ENCODE results near the gene MXI1.
"Not testable (repeated sequence)": the region's sequence is repeated elsewhere in the genome, so short reads cannot be mapped to it uniquely, and the experiment has no call there.

Gene MXI1

DNA sequence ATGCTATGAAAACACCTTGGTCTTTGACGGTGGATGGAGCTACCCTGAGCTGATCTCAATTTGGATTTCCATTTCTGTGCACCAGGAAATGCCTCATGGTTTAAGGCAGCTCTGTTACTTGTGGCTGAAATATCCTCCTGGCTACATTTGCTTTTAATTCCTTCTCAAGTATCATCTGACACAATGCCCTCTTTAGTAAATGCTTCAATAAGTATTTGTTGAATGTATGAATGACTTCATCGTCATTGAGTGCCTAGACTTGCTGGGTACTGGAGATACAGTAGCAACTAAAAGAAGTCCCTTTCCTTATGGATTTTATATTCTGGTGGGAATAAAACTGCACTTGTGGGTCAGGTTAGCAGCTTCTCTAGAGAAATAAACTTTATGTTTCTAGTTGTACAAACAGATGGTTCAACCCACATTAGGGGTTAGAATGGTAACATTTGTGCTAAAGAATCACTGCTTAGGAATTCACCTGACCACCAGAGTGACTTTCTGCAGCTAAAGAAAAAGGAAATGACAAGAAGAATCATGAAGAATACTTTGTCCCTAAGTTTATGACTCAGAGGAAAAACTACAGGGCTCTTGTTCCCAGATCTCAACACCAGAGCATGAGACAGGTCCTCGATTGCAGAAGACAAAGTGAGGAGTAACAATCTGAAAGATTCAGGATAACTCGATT is 119.1 kb downstream of the MXI1 start:
- Histone ChIP-seq H3K27me3 (ENCODE audit: low read depth, low read length) (no peaks in the 10 kb centered on the region), H3K27ac (ENCODE audit: low read length) (no peak overlapping the region), H3K4me3 (ENCODE audit: low read depth in 1 of 2, low read length in 2 of 2) (no peak overlapping the region), H3K36me3 (ENCODE audit: control insufficient read depth in 1 of 2, insufficient read depth in 2 of 2, low read length in 2 of 2) (no peaks in the 10 kb centered on the region), H3K9me3 (ENCODE audit: control insufficient read depth in 1 of 2, low read length in 2 of 2) (peaks cover 0 to 22% of the 10 kb centered on the region in 2 donors), H3K4me1 (ENCODE audit: control insufficient read depth in 1 of 2, insufficient read depth in 2 of 2, low read length in 2 of 2) (no peaks in the 10 kb centered on the region)

DNA sequence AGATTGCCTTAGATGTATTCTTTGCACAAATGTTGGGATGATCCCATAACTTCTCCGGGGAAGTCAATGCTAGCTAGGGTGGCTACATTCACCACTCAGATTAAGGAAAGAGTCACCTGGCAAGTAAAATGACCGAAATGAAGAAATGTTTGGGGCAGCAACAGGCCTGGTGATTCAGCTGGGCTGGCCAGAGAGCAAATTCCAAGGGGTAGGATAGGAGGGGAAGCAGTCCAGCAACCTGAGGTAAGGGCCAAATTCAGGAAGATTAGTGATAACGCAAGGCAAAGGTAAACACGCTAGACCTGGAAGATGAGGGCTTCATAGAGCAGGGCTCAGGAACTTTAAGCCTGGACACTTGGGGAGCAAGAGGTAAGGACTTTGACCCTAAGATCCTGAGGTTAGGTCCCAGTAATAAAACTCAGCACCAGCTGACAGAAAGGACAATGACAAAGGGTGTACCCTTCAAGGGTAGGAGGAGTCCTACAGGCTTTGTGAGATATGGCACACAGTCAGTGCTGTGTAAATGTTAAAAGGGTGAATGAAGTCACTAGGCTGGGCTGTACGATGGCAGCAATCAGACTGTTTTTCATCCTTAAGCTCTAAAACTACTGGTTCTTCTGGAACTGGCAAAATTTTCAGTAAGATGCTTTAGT is 120.0 kb downstream of the MXI1 start:
- H3K27me3 ChIP-seq (ENCODE audit: low read depth, low read length) = no peaks in the 10 kb centered on the region
- no peaks in the 10 kb centered on the region for H3K4me1 ChIP-seq (ENCODE audit: control insufficient read depth in 1 of 2, insufficient read depth in 2 of 2, low read length in 2 of 2)
- no peaks in the 10 kb centered on the region for H3K36me3 ChIP-seq (ENCODE audit: control insufficient read depth in 1 of 2, insufficient read depth in 2 of 2, low read length in 2 of 2)
- H3K4me3 ChIP-seq (ENCODE audit: low read depth in 1 of 2, low read length in 2 of 2) = no peak overlapping the region
- peaks cover 0 to 18% of the 10 kb centered on the region in 2 donors for H3K9me3 ChIP-seq (ENCODE audit: control insufficient read depth in 1 of 2, low read length in 2 of 2)
- H3K27ac ChIP-seq (ENCODE audit: low read length) = no peak overlapping the region

GRCh38 chr10:110330675-110331074 is 123.3 kb downstream of the MXI1 start:
- Histone ChIP-seq H3K27me3 (ENCODE audit: low read depth, low read length) (no peaks in the 10 kb centered on the region), H3K4me3 (ENCODE audit: low read depth in 1 of 2, low read length in 2 of 2) (no peak overlapping the region), H3K27ac (ENCODE audit: low read length) (no peak overlapping the region), H3K9me3 (ENCODE audit: control insufficient read depth in 1 of 2, low read length in 2 of 2) (peaks cover 0 to 18% of the 10 kb centered on the region in 2 donors), H3K4me1 (ENCODE audit: control insufficient read depth in 1 of 2, insufficient read depth in 2 of 2, low read length in 2 of 2) (peaks cover 2 to 4% of the 10 kb centered on the region in 2 donors), H3K36me3 (ENCODE audit: control insufficient read depth in 1 of 2, insufficient read depth in 2 of 2, low read length in 2 of 2) (no peaks in the 10 kb centered on the region)

DNA sequence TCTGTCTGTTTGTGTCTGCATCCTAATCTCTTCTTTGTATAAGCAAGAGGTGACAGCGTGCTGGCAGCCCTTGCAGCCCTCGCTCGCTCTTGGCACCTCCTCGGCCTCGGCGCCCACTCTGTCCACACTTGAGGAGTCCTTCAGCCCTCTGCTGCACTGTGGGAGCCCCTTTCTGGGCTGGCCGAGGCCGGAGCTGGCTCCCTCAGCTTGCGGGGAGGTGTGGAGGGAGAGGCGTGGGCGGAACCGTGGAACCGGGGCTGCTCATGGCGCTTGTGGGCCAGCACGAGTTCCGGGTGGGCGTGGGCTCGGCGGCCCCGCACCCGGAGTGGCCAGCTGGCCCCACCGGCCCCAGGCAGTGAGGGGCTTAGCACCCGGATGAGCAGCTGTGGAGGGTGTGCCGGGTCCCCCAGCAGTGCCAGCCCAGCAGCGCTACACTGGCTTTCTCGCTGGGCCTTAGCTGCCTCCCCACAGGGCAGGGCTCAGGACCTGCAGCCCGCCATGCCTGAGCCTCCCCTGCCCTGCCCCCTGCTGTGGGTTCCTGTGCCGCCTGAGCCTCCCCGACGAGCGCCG is 123.9 kb downstream of the MXI1 start:
- H3K4me1 ChIP-seq (ENCODE audit: control insufficient read depth in 1 of 2, insufficient read depth in 2 of 2, low read length in 2 of 2); H3K27ac ChIP-seq (ENCODE audit: low read length); H3K4me3 ChIP-seq (ENCODE audit: low read depth in 1 of 2, low read length in 2 of 2); H3K36me3 ChIP-seq (ENCODE audit: control insufficient read depth in 1 of 2, insufficient read depth in 2 of 2, low read length in 2 of 2); H3K27me3 ChIP-seq (ENCODE audit: low read depth, low read length): not testable (repeated sequence)
- peaks cover 0 to 18% of the 10 kb centered on the region in 2 donors for H3K9me3 ChIP-seq (ENCODE audit: control insufficient read depth in 1 of 2, low read length in 2 of 2)

DNA sequence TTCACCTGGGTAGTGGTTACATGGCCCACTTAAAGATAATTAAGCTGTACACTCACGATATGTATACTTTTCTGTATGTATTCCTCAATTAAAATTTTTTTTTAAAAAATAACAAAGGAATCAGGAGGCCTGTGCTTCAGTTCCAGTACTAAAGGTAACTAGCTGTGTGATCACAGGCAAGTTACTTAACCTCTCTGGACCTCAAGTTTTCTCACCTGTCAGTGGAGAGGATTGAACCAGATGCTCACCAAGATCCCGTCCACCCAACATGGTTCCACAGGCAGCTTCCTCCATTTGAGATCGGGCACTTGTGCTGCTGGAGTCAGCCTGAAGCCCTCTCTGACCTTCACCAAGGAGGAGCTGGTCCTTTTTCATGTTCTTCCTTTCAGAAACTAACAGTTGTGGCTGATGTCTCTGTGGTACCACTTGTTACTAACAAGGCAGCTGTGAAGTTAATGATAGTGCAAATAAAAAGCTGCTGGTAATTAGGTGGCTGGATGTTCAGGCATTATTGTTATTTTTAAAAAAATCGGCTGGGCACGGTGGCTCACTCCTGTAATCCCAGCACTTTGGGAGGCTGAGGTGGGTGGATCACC is 126.8 kb downstream of the MXI1 start:
- Histone ChIP-seq H3K27ac (ENCODE audit: low read length) (no peak overlapping the region), H3K4me3 (ENCODE audit: low read depth in 1 of 2, low read length in 2 of 2) (no peak overlapping the region), H3K36me3 (ENCODE audit: control insufficient read depth in 1 of 2, insufficient read depth in 2 of 2, low read length in 2 of 2) (no peaks in the 10 kb centered on the region), H3K4me1 (ENCODE audit: control insufficient read depth in 1 of 2, insufficient read depth in 2 of 2, low read length in 2 of 2) (peaks cover 3 to 14% of the 10 kb centered on the region in 2 donors), H3K9me3 (ENCODE audit: control insufficient read depth in 1 of 2, low read length in 2 of 2) (peaks cover 0 to 18% of the 10 kb centered on the region in 2 donors), H3K27me3 (ENCODE audit: low read depth, low read length) (no peaks in the 10 kb centered on the region)

- no peaks in the 10 kb centered on the region for H3K27me3 ChIP-seq (ENCODE audit: low read depth, low read length)
- H3K36me3 ChIP-seq (ENCODE audit: control insufficient read depth in 1 of 2, insufficient read depth in 2 of 2, low read length in 2 of 2) = no peaks in the 10 kb centered on the region
- no peak overlapping the region for H3K4me3 ChIP-seq (ENCODE audit: low read depth in 1 of 2, low read length in 2 of 2)
- H3K27ac ChIP-seq (ENCODE audit: low read length) = no peak overlapping the region
- H3K9me3 ChIP-seq (ENCODE audit: control insufficient read depth in 1 of 2, low read length in 2 of 2) = peaks cover 0 to 10% of the 10 kb centered on the region in 2 donors
- H3K4me1 ChIP-seq (ENCODE audit: control insufficient read depth in 1 of 2, insufficient read depth in 2 of 2, low read length in 2 of 2) = peaks cover 3 to 14% of the 10 kb centered on the region in 2 donors
Observed at GRCh38 chr10:110335314-110336064, 128.1 kb downstream of the MXI1 start.

DNA sequence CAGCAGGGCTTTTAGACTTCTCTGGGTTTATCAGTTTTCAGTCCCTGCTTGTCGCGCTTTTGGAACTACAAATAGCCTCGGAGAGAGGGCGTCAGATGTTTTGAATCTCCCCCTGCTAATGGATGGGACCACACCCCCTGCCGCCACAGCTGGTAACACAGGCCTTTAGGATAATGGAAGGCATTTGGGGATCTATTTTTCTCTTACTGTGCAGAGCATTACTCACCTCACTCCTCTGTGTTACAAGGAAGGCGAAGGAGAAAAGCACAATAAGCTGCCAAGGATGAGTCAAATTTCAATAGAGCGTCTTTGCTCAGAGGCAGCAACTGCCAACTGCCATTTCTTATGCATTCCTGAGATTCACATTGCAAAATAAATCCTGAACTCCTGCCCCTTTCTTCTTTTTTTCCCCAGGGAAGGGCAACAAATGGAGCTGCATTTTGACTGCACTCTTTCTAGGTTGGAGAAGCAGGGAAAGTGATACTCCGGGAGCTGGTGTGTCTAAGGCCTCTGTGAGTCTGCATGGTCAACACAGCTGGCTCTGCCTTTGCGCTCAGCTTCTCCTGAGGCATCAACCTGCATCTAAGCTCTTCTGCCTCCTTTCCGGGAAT is 128.8 kb downstream of the MXI1 start:
- Histone ChIP-seq H3K27me3 (ENCODE audit: low read depth, low read length) (no peaks in the 10 kb centered on the region), H3K36me3 (ENCODE audit: control insufficient read depth in 1 of 2, insufficient read depth in 2 of 2, low read length in 2 of 2) (no peaks in the 10 kb centered on the region), H3K27ac (ENCODE audit: low read length) (no peak overlapping the region), H3K9me3 (ENCODE audit: control insufficient read depth in 1 of 2, low read length in 2 of 2) (peaks cover 0 to 5% of the 10 kb centered on the region in 2 donors), H3K4me3 (ENCODE audit: low read depth in 1 of 2, low read length in 2 of 2) (no peak overlapping the region), H3K4me1 (ENCODE audit: control insufficient read depth in 1 of 2, insufficient read depth in 2 of 2, low read length in 2 of 2) (peaks cover 3 to 14% of the 10 kb centered on the region in 2 donors)

Data from muscle layer of duodenum (tissue), 2 donors.